GM21515 (cell line): ENCODE results near the gene XYLT1.
"Not testable (repeated sequence)": the region's sequence is repeated elsewhere in the genome, so short reads cannot be mapped to it uniquely, and the experiment has no call there.

Source experiments
- ATAC-seq: cut with Tn5 transposase; IDR thresholded peaks from one replicate; pipeline ENCODE4 v1.9.1; 2021; ENCODE audit not compliant: unreplicated experiment

The XYLT1 gene

DNA sequence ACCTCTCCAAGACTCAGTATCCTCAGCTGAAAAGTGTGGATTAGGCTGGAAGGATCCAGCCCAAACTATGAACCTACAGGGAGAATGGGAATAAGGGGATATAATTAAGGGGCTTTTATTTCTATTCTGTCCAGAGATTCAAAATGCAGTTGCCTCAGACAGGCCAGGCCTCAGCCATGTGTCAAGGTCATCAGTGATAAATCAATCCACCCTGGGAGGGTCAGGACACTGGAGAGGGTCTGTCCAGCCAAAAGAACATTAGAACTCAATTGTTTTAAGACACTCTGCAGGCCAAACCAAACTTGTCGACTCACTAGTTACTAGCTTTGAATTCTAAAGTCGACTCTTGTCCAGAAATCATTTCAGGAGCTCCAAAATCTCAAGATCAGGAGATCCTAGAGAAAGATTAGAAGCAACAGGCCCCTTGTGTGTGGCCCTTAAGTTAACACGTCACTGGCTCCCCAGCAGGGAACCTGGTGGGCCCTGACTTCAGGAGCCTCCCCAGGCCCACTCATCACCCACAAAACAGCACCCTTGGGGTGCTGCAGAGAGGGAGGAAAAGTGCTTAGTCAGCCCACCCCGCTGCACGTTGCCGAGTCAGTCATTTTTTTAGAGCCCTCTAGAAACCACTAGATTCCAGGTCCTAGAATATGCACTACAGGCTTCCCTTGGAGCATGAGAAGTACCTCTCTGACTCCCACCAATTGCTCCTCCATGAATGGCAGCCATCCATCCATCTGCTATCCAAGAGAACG, 156.8 kb downstream of the XYLT1 start:
- no peak for ATAC-seq

DNA sequence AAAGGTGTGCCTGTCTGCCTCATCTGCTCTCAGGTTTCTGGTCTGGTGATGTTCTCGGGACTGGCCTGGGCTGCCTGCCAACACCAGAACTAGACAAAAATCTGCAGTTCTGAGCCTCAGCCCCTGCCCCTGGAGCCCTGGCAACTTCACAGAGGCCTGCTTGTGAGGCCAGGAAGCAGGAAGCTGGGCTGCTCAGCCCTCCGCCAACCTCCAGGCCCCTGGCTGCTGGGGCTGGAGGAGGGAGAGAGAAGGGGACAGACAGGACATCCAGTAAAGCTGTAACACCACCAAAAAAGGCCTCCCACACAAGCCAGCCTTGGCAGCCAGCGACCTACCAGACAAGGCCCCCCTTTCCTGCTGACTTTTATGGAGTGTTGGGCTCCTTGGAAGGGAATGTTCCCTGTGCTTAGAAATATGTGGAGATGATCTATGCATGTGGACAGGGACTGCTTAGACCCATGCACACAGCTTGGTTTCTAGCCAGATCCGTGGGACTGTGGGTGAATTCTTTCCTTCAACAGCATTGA, 157.6 kb downstream of the XYLT1 start:
- no peak for ATAC-seq

DNA sequence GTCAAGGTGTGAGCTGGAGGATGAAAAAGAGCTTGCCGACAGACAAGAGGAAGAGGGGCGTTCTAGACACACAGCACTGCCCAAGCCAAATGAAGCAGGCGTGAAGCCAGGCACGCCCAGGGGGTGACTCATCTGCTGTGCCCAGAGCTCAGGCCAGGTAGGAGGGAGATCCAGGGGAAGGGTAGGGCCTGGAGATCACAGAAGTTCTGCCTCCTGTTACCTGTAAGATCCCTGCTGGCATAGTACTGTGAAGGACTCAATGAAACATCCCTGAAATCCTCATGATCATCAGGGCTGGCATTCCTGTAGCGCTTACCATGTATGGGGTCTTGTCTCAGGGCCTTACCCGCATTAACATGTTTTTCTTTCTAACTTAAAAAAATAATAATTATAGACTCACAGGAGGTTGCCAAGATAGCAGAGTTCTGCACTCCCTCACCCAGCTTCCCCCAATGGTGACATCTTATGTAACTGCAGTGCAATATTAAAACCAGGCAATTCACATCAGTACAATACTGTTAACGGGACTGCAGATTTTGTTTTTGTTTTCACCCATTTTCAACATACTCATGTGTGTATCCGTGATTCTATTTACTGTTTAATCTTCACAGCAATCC, 158.6 kb downstream of the XYLT1 start:
- no peak for ATAC-seq

DNA sequence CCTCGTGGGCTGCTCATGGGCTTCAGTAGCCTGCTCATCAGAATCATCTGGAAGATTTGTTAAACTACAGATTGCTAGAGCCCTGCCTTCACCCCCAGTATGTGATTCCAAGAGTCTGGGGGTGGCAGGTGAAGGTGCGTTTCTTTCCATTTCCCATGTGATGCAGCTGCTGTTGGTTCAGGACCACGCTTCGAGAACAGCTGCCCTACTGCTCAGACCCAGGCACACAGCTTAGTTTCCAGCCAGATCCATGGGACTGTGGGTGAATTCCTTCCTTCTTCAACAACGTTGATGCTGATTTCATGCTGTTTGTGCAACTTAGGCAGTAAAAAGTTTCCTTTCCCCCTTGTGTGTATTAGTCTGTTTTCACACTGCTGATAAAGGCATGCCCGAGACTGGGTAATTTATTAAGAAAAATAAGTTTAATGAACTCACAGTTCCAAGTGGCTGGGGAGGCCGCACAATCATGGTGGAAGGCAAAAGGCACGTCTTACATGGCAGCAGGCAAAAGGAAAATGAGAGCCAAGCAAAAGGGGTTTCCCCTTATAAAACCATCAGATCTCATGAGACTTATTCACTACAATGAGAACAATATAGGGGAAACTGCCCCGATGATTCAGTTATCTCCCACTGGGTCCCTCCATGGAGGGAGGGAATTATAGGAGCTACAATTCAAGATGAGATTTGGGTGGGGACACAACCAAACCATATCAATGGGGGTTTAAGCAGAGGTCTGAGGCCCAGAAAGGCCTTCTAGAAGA, 159.2 kb downstream of the XYLT1 start:
- ATAC-seq: no peak

- ATAC-seq: no peak
Observed at GRCh38 chr16:17309510-17309909, 161.2 kb downstream of the XYLT1 start.

DNA sequence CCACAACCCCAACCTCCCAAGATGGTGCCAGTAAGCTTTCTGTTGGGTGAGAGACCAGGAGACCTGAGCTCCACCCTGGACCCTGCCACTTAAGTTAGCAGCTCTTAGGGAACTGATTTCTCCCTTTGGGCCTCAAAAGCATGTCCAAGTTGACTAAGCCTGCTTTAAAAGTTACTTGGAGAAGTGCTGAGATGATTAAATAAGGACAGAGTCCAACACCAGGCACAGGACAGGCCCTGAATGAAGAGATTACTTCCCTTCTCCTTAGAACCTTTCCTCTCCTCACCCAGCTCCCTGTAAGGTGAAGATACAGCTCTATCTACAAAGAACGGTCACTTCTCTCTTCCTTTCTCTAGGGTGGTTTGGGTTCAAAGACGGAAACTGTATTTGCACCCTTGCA, 162.6 kb downstream of the XYLT1 start:
- no peak for ATAC-seq

- ATAC-seq: no peak
Observed at GRCh38 chr16:17307504-17307903, 163.3 kb downstream of the XYLT1 start.

DNA sequence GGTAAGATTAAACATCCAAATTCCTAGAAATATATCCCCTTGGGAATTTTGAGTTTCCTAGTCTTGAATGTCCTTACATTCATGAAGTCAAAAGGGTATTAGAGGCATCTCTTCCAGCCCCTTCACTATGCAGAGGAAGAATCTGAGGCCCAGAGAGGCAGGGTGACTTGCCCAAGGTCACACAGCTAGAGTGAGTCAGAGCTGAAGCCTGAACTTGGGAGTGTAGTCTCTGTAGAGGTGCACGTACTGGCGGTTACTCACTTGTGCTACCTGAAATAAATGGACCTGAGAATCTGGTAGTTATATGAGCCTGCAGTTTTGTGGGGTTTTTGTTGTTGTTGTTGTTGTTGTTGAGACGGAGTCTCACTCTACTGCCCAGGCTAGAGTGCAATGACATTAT, 164.0 kb downstream of the XYLT1 start:
- ATAC-seq: no peak

- ATAC-seq: not testable (repeated sequence)
Observed at GRCh38 chr16:17306211-17306610, 164.5 kb downstream of the XYLT1 start.

DNA sequence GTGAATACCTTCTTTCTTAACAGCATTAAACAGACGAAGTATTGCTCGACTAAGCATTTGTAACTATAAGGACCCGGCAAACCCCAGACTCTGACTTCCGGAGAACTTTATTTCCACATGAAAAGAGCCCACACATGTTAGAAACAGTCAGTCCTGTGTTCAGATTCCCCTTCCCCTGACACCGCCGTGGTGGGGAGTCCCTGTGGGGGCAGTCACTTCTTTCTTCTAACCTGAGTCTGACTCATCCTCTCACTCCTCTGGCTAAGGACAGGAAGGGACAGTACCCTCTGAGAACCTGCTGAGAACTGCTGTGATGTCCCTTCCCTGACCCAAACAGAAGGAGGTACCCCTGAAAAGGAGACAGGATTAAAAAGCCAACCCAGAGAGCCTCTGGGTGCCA, 165.1 kb downstream of the XYLT1 start:
- no peak for ATAC-seq

- ATAC-seq: no peak
Observed at GRCh38 chr16:17304491-17305119, 166.2 kb downstream of the XYLT1 start.

DNA sequence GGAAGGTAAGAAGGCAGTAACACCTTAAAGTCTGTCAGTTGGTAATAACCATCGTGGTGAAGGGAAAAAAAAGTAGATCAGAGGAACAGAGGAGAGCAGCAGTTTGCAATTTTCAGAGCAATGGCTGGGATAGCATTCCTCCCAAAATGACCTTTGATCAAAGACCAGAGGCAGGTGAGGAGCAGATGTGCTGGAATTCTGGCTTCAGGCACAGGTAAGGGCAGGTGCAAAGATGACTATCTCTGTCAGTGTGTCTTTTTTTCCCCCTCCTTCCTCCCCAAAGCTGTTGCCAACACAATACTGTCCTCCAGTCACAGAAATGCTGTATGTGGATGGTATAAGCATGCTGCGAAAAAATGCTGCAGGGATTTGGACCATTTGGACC, 166.7 kb downstream of the XYLT1 start:
- ATAC-seq: no peak

DNA sequence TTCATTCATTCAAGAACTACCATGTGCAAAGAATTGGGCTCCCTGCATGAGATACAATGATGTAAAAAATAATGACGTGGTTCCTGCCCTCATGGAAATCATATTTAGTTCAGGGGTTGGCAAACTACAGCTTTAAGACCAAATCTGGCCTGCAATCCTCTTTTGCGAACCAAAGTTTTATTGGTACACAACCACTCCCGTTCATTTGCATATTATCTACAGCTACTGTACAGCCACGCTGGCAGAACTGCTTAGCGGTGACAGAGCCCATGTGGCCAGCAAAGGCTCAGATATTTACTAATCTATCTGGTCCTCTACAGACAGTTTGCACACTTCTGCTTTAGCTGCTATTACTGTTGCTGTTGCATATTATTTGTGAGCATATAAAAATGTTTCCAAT, 167.7 kb downstream of the XYLT1 start:
- ATAC-seq: no peak

DNA sequence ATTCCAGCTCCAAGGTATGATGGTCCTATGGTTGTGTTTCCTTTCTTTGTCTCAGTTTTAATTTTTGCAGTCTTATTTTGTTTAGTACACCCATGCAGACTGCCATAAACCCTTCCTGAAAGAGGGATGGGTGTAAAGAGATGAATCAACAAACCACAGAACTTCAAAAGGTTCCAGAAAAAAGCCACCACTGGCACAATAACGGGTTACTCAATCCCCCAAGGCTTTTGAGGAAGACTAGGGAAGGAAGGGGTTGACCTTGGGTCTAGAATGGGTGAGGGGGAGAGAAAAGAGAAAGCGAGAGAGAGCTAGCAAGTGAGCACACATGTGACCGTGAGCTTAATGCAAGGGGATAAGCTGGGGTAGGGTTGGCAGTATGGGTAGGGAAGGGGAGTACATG, 168.1 kb downstream of the XYLT1 start:
- ATAC-seq: no peak

- peak; percentile 12 for ATAC-seq
Observed at GRCh38 chr16:17302214-17302613, 168.5 kb downstream of the XYLT1 start.

GRCh38 chr16:17301593-17302135, 169.1 kb downstream of the XYLT1 start:
- peak; percentile 80 for ATAC-seq

- ATAC-seq: no peak
Observed at GRCh38 chr16:17301184-17301583, 169.6 kb downstream of the XYLT1 start.

GRCh38 chr16:17299790-17300189, 171.0 kb downstream of the XYLT1 start:
- ATAC-seq: no peak

- ATAC-seq: no peak
Observed at GRCh38 chr16:17298238-17298637, 172.5 kb downstream of the XYLT1 start.

DNA sequence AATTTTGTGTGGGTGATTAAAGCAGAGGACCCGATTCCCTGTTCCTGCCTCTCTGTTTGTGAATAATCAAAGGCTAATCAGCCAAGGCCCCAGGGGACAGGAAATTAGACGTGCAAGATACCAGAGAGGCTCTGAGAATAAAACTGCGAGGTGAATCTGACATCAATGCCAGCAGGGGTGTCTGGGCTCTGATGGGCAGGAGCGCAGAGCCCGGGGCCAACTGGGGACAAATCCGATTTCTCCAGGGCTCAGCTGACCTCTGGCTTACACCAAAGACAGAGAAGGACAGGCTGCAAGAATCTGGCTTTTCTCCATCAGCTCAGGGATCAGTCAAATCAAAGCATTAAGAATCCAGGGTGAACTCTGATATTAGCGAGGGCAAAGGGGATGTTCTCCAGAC, 174.3 kb downstream of the XYLT1 start:
- no peak for ATAC-seq

- no peak for ATAC-seq
Observed at GRCh38 chr16:17295948-17296347, 174.8 kb downstream of the XYLT1 start.
